ENCODE data around the gene PITPNC1.
"Not testable (repeated sequence)": the region's sequence is repeated elsewhere in the genome, so short reads cannot be mapped to it uniquely, and the experiment has no call there.

Gene PITPNC1

GRCh38 chr17:67646472-67646871, 269.4 kb downstream of the PITPNC1 start:
- no peak for TF ChIP-seq CTCF (IDR thresholded peaks at IDR 0.05; ENCODE audit: low read depth, low read length)
- no peak overlapping the region for H3K4me3 ChIP-seq (ENCODE audit: low read depth, low read length)

- H3K4me3 ChIP-seq (ENCODE audit: low read depth, low read length), result no peak overlapping the region
- no peak for TF ChIP-seq CTCF (IDR thresholded peaks at IDR 0.05; ENCODE audit: low read depth, low read length)
These were observed 270.4 kb downstream of the PITPNC1 start for GRCh38 chr17:67647482-67647881.

- H3K4me3 ChIP-seq (ENCODE audit: low read depth, low read length), result no peak overlapping the region
- no peak for TF ChIP-seq CTCF (IDR thresholded peaks at IDR 0.05; ENCODE audit: low read depth, low read length)
These were observed 271.2 kb downstream of the PITPNC1 start for GRCh38 chr17:67648032-67648905.

GRCh38 chr17:67648906-67649295, 271.8 kb downstream of the PITPNC1 start:
- not testable (repeated sequence) for H3K4me3 ChIP-seq (ENCODE audit: low read depth, low read length)

- no peak overlapping the region for H3K4me3 ChIP-seq (ENCODE audit: low read depth, low read length)
- TF ChIP-seq CTCF (IDR thresholded peaks at IDR 0.05; ENCODE audit: low read depth, low read length), result no peak
These were observed 272.8 kb downstream of the PITPNC1 start for GRCh38 chr17:67649891-67650290.

- not testable (repeated sequence) for H3K4me3 ChIP-seq (ENCODE audit: low read depth, low read length)
These were observed 274.1 kb downstream of the PITPNC1 start for GRCh38 chr17:67651218-67651579.

- H3K4me3 ChIP-seq (ENCODE audit: low read depth, low read length), result no peak overlapping the region
- TF ChIP-seq CTCF (IDR thresholded peaks at IDR 0.05; ENCODE audit: low read depth, low read length), result no peak
These were observed 275.4 kb downstream of the PITPNC1 start for GRCh38 chr17:67652433-67652832.

- TF ChIP-seq CTCF (IDR thresholded peaks at IDR 0.05; ENCODE audit: low read depth, low read length), result no peak
- no peak overlapping the region for H3K4me3 ChIP-seq (ENCODE audit: low read depth, low read length)
These were observed 278.5 kb downstream of the PITPNC1 start for GRCh38 chr17:67655478-67656148.

Measured in WI38 (cell line).